RPMI7951 (cell line): ENCODE data around the gene BMP6. TPM values are rescaled to one million over a fixed set of nuclear protein-coding genes. Genes with fewer than 3 reads are reported as not detected.
A peak's percentile ranks its signal among the peaks of the same experiment; 100 is the strongest.
"Not testable (repeated sequence)": the region's sequence is repeated elsewhere in the genome, so short reads cannot be mapped to it uniquely, and the experiment has no call there.

Source experiments
- DNase-seq: peaks from one replicate; pipeline ENCODE4 v3.0.0-alpha.2; 2012; ENCODE audit warnings: low read depth
- total RNA-seq: library from RNA; depleted of rRNA; stranded (reverse); fragments of >200 nt; shearing (Covaris generic); gene quantifications from 2 replicates; pipeline ENCODE4 v1.2.3, GENCODE V29; 2014

Gene BMP6
- total RNA-seq, 1 experiment from 2014 or later = not detected

DNA sequence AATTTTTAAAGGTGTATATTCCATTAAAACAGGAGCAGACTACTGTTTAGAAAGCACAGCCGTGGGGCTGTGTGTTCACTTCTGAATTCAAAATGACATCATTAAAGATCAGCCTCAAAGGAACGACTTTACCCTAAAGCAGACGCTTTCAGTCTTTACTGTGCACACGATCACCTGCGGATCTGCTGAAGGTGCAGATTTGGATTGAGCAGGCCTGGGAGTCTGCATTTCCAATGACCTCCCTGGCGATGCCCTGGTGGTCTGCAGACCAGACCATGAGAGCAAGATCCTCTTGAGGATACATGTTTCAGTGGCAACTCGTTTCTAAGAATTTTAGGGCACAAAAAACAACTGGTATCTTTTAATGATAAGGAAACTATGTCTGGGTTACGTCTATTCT, 157.5 kb downstream of the BMP6 start:
- no peak for DNase-seq

DNA sequence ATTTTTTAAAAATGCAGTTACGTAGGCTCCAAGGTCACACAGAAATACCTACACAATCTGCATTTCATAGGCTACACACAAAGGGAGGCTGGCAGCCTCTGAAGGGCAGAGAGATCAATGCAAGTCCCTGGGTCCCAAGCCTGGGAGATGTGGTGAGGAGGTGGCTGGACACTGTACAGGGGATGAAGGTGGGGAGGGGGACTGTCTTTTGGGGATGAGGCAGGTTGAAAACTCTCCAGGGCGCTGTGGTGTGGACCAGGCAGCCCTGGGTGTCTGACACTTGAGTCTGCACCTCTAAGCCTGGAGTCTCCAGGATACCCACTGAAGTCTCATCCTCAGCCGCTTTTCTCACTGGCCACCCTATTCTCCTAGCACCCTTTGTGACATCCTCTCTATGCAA, 160.2 kb downstream of the BMP6 start:
- DNase-seq = no peak

- DNase-seq = no peak
Measured at GRCh38 chr6:7887278-7887991, 161.5 kb downstream of the BMP6 start.

GRCh38 chr6:7888587-7889357, 162.9 kb downstream of the BMP6 start:
- no peak for DNase-seq

DNA sequence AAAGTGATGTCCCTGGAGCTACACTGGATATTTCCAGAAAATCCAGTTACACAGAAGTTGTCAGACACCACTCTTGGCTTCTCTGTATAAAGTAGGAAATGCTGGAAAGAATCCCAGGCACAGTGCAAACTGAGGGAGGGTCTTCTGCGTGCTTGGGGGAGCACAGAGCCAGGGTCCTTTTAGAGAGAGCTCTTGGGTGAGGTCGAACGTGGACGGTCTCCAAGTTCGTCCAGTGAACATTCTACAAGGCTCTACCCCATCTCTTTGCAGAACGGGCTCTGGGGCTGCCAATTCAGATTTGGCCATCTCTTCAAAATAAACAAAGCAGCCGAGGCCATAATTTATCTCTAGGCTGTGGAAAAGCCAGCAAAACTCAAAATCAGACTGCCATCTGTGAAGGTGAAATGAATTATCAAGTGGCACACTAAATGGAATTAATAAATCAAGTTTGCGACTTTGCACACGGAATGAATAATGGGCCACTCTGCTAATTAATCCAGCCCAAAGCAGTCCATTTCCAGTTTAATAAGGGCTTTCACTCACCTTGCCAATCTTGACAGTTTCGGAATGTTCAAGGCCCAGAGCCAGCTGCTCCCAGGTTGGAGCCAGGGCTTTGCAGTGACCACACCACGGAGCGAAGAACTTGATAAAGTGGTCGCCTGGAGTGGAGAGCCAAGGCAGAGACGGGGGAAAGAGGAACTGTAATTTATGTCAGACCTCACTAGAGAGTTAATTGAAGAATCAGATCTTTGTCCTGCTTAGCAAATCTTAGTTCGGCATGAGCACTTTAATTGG, 165.4 kb downstream of the BMP6 start:
- no peak for DNase-seq

- not testable (repeated sequence) for DNase-seq
Measured at GRCh38 chr6:7892367-7892766, 166.5 kb downstream of the BMP6 start.

GRCh38 chr6:7893342-7893741, 167.4 kb downstream of the BMP6 start:
- no peak for DNase-seq

GRCh38 chr6:7894262-7895124, 168.6 kb downstream of the BMP6 start:
- no peak for DNase-seq

GRCh38 chr6:7895125-7895423, 169.2 kb downstream of the BMP6 start:
- no peak for DNase-seq

GRCh38 chr6:7896465-7896987, 170.6 kb downstream of the BMP6 start:
- no peak for DNase-seq

DNA sequence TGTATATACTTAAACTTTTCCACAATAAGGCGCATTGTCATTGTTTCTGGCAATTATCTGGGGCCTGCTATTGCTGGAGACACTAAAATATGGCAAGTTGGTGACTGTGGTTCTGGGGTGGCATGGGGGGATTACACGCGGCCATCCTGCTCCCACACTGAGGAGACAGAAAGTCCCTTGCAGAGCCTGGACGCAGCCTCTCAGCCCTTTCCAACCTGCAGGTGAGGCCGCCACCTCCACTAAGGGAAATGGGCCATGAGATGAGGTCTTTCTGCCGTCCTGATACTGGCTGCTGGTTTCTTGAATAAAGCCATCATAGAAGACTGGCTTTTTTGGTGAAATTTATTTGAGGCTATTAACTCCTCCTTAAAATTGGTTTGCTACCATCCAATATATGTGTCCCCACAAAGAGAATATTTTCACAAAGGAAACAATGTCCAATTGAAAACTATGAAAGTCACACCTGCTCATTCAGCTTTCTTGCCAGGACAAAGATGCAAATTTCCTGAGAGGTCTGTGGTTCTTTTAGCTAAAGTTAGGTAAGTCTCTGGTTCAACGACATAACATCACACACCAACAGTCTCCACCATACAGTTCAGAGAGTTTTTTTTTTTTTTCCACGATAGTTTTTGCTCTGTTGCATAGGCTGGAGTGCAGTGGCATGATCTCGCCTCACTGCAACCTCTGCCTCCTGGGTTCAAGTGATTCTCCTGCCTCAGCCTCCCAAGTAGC, 171.7 kb downstream of the BMP6 start:
- no peak for DNase-seq

GRCh38 chr6:7898193-7898586, 172.3 kb downstream of the BMP6 start:
- DNase-seq = not testable (repeated sequence)

DNA sequence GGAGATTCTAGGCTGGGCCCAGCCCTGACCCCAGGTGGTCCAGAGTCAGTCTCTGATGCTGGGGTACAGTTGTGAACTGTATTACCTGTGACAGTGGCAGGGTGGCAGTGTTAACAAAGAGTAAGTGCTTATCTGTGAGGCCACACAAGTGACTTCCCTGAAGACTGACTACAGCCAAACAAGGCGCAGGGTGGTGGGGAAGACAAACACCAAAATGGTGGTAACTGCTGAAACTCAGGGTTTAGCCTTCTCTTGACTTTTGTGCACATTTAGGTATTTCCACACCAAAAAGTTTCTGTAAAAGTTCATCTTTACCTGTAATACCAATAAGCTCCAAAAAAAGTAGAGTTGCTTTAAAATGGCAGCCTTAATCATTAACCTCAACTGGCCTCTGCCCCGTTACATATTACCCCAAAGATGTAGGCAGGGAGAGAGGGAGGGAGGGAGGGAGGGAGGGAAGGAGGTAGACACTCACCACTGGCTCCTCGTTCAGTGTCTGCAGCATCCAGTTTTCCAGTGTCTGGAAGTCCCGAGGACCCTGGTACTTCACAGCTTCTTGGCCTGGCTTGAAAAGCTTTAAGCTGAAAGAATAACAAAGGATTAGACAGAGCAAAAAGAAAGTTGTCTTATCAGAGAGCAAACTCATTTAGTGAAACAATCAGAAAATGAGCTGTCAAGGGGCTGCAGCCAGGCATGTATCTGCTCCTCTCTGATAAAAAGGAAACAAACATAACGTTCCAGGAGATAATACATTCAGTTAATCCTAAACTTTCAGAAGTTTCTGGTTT, 173.4 kb downstream of the BMP6 start:
- DNase-seq = peak; percentile 8

- DNase-seq = no peak
Measured at GRCh38 chr6:7899889-7900213, 174.0 kb downstream of the BMP6 start.

GRCh38 chr6:7900621-7901020, 174.7 kb downstream of the BMP6 start:
- no peak for DNase-seq

DNA sequence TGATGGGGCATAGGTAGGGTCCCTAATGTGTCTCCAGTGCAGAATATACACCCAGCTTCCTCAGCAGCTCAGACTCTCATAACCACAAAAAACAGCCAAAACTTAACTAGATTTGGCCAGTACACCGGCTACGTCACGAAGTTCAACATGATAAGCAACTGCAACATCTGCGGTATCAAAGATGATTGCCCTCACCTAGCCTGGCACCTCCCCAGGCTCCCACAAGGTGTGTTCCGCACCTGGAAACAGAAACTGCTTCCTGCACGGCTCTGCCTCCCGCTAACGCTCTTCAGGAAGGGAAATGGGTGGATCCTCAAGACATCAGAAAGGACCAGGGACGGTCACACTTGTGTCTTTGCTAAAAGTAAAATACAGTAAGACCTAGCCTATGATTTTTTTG, 175.2 kb downstream of the BMP6 start:
- no peak for DNase-seq

- no peak for DNase-seq
Measured at GRCh38 chr6:7901780-7902179, 175.9 kb downstream of the BMP6 start.

DNA sequence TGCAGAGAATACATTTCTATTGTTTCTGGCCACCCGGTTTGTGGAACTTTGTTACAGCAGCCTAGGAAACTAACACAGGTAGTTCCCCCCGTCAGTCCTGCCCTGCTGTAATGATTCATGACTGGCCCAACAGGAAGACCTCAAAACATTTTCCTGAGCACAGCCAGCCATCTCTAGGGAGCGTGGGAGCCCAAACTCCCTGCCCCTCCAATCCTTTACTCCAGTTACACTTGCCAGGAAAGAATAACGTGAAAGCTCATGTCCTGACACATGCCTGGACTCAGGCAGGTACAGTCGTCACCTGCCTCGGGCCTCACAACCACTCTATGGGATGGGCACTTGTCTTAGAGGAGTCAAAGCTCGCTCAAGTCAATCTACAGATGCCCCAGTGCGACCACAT, 176.3 kb downstream of the BMP6 start:
- no peak for DNase-seq

DNA sequence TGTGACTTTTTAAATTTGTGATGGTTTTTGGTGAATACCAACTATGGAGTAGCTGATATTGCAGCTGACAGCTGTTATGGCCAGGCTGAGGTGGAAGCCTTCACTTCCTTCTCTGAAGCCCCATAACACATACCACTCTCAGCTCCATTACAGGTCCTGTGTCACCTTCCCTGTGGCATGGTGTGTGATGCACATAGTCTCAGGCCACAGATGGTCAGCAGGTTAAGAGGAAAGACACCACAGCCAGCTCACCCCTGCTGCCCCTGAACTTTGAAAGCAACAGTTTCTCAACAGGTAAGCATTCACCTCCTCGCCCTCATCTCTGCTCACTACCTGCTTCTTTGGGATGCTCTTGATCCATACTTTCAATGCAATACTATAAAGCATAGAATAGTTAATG, 177.0 kb downstream of the BMP6 start:
- DNase-seq = no peak

- no peak for DNase-seq
Measured at GRCh38 chr6:7903673-7904072, 177.8 kb downstream of the BMP6 start.
